ENCODE measurements around the gene CCNT1.

DNA sequence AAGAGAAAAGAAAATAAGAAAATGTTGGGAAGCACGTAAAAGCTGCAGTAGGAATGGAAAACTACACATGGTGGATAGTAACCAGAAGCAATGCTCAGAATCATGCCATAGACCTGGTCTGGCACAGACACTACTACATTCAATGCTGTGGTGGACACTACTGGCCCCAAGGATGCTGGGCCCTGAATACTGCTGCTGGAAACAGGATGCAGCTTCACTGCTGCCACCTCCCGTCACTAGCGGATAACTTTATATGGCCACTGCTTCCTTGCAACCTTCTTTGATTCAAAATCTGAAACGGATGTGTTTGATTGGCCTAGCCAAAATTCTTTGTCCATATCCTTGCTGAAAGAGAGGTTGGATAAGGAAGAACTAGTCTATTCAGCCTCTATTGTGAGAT is 41.7 kb upstream of the CCNT1 start:
- TF ChIP-seq, protein P1, sequence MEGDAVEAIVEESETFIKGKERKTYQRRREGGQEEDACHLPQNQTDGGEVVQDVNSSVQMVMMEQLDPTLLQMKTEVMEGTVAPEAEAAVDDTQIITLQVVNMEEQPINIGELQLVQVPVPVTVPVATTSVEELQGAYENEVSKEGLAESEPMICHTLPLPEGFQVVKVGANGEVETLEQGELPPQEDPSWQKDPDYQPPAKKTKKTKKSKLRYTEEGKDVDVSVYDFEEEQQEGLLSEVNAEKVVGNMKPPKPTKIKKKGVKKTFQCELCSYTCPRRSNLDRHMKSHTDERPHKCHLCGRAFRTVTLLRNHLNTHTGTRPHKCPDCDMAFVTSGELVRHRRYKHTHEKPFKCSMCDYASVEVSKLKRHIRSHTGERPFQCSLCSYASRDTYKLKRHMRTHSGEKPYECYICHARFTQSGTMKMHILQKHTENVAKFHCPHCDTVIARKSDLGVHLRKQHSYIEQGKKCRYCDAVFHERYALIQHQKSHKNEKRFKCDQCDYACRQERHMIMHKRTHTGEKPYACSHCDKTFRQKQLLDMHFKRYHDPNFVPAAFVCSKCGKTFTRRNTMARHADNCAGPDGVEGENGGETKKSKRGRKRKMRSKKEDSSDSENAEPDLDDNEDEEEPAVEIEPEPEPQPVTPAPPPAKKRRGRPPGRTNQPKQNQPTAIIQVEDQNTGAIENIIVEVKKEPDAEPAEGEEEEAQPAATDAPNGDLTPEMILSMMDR (IDR thresholded peaks at IDR 0.05): no peak
- no peak for TF ChIP-seq POLR2A (IDR thresholded peaks at IDR 0.05)
